Subcutaneous adipose tissue (tissue), 4 donors: Measurements from ENCODE around the gene OBI1. TPM values are rescaled to one million over a fixed set of nuclear protein-coding genes. Genes with fewer than 3 reads are reported as not detected.

ENCODE experiments used
- total RNA-seq, 4 donors: library from RNA; depleted of rRNA; stranded (reverse); fragments of >200 nt; gene quantifications; one replicate each; pipeline ENCODE4 v1.1.0, GENCODE V29; 2016
- TF ChIP-seq, protein P1 (sequence below): fragments of 450-650 bp; IDR thresholded peaks from one replicate; pipeline ENCODE4 v1.5.1; 2016; ENCODE audit warnings: low read depth, mild to moderate bottlenecking, control low read depth, antibody characterized with exemption, moderate library complexity

The OBI1 gene
- total RNA-seq, 4 donors from 2014 or later = 10.6 to 11.6 (median 11.2) TPM

DNA sequence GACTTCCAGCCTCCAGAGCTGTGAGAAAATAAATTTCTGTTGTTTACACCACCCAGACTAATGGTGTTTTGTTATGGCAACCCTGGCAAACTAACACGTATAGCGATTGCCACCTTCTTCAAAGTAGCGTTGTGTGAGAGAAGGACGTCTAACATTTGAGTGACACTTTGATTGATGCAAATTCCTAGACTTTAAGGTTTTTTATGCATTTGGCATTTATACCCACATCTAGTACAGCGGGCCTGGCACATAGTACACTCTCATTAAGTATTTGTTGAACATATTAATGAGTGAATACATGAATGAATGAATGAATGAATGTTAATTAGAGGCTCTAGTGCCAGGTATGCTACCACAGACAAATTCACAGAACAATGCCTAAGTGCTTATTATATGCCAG, 92.3 kb downstream of the OBI1 start:
- TF ChIP-seq, protein P1, sequence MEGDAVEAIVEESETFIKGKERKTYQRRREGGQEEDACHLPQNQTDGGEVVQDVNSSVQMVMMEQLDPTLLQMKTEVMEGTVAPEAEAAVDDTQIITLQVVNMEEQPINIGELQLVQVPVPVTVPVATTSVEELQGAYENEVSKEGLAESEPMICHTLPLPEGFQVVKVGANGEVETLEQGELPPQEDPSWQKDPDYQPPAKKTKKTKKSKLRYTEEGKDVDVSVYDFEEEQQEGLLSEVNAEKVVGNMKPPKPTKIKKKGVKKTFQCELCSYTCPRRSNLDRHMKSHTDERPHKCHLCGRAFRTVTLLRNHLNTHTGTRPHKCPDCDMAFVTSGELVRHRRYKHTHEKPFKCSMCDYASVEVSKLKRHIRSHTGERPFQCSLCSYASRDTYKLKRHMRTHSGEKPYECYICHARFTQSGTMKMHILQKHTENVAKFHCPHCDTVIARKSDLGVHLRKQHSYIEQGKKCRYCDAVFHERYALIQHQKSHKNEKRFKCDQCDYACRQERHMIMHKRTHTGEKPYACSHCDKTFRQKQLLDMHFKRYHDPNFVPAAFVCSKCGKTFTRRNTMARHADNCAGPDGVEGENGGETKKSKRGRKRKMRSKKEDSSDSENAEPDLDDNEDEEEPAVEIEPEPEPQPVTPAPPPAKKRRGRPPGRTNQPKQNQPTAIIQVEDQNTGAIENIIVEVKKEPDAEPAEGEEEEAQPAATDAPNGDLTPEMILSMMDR = no peak

Other genes starting within 250 kb of the OBI1 start
- not detected for gene POU4F1, start 55.6 kb downstream of the OBI1 start, total RNA-seq